ENCODE data around the gene SLC24A5. TPM values are rescaled to one million over a fixed set of nuclear protein-coding genes. Genes with fewer than 3 reads are reported as not detected.

Gene SLC24A5
- total RNA-seq, 1 donor from 2014 or later: under 0.01 TPM

DNA sequence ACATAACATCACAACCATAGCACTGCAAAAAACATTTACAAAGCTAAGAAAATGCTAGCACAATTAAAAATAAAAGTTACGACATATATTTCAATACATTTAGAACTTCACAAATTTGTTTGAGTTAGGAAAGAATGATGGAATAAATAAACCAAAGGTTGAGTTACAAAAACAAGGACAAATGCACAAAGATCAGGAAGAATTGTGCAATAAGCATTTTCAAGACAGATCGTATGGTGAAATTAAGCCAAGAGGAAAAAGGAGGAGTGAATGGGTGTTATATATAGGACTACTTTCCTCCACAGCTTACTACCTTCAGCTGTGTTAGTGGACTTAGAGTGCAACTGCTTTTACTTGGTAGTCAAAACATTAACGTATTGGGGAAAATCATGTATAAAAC lies 64.7 kb downstream of the SLC24A5 start:
- no peak for DNase-seq (ENCODE audit: low read depth in 2 of 2)

DNA sequence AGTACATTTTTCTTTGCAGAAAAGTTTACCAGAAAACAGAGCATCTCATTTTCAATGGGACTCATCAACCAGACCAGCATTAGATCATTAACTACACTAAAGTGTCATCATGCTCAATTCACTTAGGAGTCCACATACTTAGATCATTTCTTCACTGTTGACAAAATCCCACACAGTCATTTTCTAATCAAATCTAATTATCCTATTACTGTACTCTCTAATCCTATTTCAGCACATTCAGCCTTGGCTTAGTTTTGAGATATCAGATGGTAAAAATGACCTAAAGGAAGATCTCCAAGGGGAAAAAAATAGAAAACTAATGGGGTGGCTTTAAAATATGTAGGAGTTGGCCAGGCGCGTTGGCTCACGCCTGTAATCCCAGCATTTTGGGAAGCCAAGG lies 65.5 kb downstream of the SLC24A5 start:
- no peak for DNase-seq (ENCODE audit: low read depth in 2 of 2)

DNA sequence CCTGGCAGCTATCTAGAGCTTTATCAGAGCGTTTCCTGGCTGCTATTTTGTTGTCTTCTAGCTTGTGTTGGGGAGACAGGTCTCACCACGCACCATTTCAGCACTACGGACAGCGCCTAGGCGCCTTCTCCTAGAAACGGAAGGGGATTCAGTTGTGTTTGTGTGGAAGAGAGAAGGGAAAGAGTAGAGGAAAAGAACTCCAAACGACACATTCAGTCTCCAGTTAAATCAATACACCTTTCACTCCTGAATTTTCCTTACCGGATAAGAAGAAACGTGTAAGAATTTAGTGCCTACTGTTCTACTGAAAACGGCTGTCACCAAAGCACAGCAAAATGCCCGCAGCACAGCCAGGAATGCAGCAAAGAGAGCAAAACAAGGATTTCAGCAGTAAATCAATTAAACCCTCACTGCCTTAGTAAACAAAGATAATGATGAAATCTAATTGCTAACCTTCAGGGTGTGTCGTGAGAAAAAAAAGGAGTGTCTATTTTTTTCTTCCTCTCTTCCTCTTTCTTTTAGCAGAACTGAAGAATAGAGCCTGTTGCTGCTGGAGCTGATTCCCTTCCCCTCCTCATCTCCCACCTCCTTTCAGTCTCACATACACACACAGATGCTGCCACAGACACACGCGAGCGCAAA lies 70.3 kb downstream of the SLC24A5 start:
- peak; percentile 65 to 74 for DNase-seq (ENCODE audit: low read depth in 2 of 2)

DNA sequence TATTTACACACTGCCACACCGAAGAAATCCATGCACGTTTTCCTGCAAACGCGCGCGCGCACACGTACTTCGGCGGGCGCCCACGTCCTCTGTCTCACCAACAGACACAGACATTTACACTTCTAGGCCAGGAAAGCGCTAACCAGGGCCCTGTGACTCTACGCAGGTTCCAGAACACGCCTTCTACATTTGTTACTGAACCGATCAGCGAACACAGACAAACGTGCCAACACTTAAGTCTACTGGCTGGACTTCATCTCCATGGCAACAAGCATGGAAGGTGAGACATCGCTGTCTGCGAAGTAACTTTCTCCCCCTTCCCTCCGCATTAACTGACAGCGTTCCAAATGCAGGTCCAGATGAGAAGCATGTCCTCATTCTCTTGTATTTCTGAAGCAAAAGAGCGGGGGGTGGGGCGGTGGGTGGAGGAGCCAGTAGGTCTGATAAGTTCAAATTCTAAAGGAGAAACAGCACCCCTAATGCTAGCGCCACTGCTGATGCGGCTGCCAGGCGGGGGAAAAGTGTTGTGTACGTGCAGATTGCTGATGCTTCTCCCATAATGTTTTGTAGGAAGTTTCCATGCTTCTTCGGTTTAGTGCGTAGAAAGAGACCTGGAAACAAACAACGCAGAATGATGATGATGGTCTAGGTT lies 70.9 kb downstream of the SLC24A5 start, which contains the start of gene CTXN2:
CTXN2 (plus strand) TSS at position 92 of the 652 bp plus-strand sequence. CDS start 9,636 bp downstream, outside the sequence.
- no peak for DNase-seq (ENCODE audit: low read depth in 2 of 2)

Other genes starting within 250 kb of the SLC24A5 start
- gene MYEF2, start 57.3 kb downstream of the SLC24A5 start, total RNA-seq: 5.9 and 7.7 TPM in 2 replicates
- gene CTXN2, start 70.7 kb downstream of the SLC24A5 start, total RNA-seq: not detected in 2 replicates
- gene SLC12A1, start 85.3 kb downstream of the SLC24A5 start, total RNA-seq: not detected in 2 replicates
- gene DUT, start 210.4 kb downstream of the SLC24A5 start, total RNA-seq: 34.9 and 35.5 TPM in 2 replicates

Measured in lung microvascular endothelial cell (primary cell).